IMR-90 (cell line): Measurements from ENCODE around the gene SSTR4. TPM values are rescaled to one million over a fixed set of nuclear protein-coding genes. Genes with fewer than 3 reads are reported as not detected.

Source experiments
- ATAC-seq: fragments of 200-7000 bp; cut with Tn5 transposase; 2 replicates; pipeline ENCODE4 v1.9.1; 2020; ENCODE audit warnings: low read depth, mild to moderate bottlenecking, moderate library complexity
- BruUV-seq: library from RNA; stranded (reverse); fragments of 400-500 nt; replicated peaks from 2 replicates; lab custom pipeline; 2021; lab: Mats Ljungman, UMichigan
- CTCF ChIA-PET: fragments of 300-600 bp; formaldehyde crosslinking; extraction: SDS; loops from one replicate; lab custom pipeline; 2021; ENCODE audit warnings: antibody characterized with exemption; lab: Yijun Ruan, JAX
- POLR2A ChIA-PET: fragments of 300-600 bp; sonication (Branson Sonifier 250); formaldehyde crosslinking; loops from one replicate; lab custom pipeline; 2022; ENCODE audit warnings: antibody characterized with exemption; ENCODE audit not compliant: unreplicated experiment; lab: Charles Lee
- DNase-seq: peaks from one replicate; pipeline ENCODE4 v3.0.0; 2013
- H2AFZ ChIP-seq: replicated peaks from 2 replicates; pipeline ENCODE3; 2013; ENCODE audit warnings: low read length, mild to moderate bottlenecking; ENCODE audit not compliant: poor library complexity
- H2AK5ac ChIP-seq: 2 replicates; pipeline ENCODE4 v1.6.1; 2013; ENCODE audit warnings: low read depth, low read length, inconsistent platforms
- H2AK9ac ChIP-seq: replicated peaks from 2 replicates; pipeline ENCODE3; 2013; ENCODE audit warnings: mild to moderate bottlenecking, low read depth, low read length, moderate library complexity; ENCODE audit not compliant: poor library complexity
- H2BK120ac ChIP-seq: 2 replicates; pipeline ENCODE4 v1.6.1; 2013; ENCODE audit warnings: low read depth, low read length, inconsistent platforms
- H2BK15ac ChIP-seq: 3 replicates; pipeline ENCODE4 v1.6.1; 2013; ENCODE audit warnings: low read depth, low read length, inconsistent platforms
- H2BK20ac ChIP-seq: 2 replicates; pipeline ENCODE4 v1.6.1; 2013; ENCODE audit warnings: low read depth, mild to moderate bottlenecking, inconsistent platforms, low read length, moderate library complexity
- H2BK5ac ChIP-seq: 2 replicates; pipeline ENCODE4 v1.6.1; 2013; ENCODE audit warnings: mild to moderate bottlenecking, low read depth, low read length, inconsistent platforms; ENCODE audit not compliant: poor library complexity, severe bottlenecking
- H3K14ac ChIP-seq: replicated peaks from 2 replicates; pipeline ENCODE4 v1.6.1; 2013; ENCODE audit warnings: low read depth, low read length, inconsistent platforms
- H3K18ac ChIP-seq: 2 replicates; pipeline ENCODE4 v1.6.1; 2013; ENCODE audit warnings: low read depth, low read length, control low read depth
- H3K23ac ChIP-seq: 2 replicates; pipeline ENCODE4 v1.6.1; 2013; ENCODE audit warnings: low read depth, low read length, inconsistent platforms
- H3K27ac ChIP-seq: 2 replicates; pipeline ENCODE4 v1.5.1; 2013; ENCODE audit warnings: mild to moderate bottlenecking, control low read depth, low read length; ENCODE audit not compliant: insufficient read depth
- H3K27me3 ChIP-seq: 2 replicates; pipeline ENCODE4 v1.6.1; 2013; ENCODE audit warnings: low read length; ENCODE audit not compliant: control insufficient read depth, insufficient read depth
- H3K36me3 ChIP-seq: 2 replicates; pipeline ENCODE4 v1.6.1; 2013; ENCODE audit warnings: low read length, mixed read lengths; ENCODE audit not compliant: control insufficient read depth, insufficient read depth
- H3K4ac ChIP-seq: 2 replicates; pipeline ENCODE4 v1.6.1; 2013; ENCODE audit warnings: low read depth, low read length, inconsistent platforms
- H3K4me1 ChIP-seq: 2 replicates; pipeline ENCODE4 v1.6.1; 2013; ENCODE audit warnings: low read length, mixed read lengths; ENCODE audit not compliant: control insufficient read depth, insufficient read depth
- H3K4me2 ChIP-seq: 2 replicates; pipeline ENCODE4 v1.6.1; 2013; ENCODE audit warnings: low read depth, mild to moderate bottlenecking, control low read depth, low read length, moderate library complexity
- H3K4me3 ChIP-seq: 2 replicates; pipeline ENCODE4 v1.5.1; 2013; ENCODE audit warnings: low read depth, mild to moderate bottlenecking, control low read depth, low read length, moderate library complexity; ENCODE audit not compliant: insufficient read depth
- H3K56ac ChIP-seq: 2 replicates; pipeline ENCODE4 v1.6.1; 2013; ENCODE audit warnings: low read length, inconsistent platforms; ENCODE audit not compliant: insufficient read depth; ENCODE audit errors: extremely low read depth
- H3K79me1 ChIP-seq, 2 experiments: 2 replicates each; pipeline ENCODE4 v1.6.1; 2013; ENCODE audit warnings: low read length in 2 of 2, inconsistent platforms in 1 of 2, low read depth in 1 of 2
- H3K9ac ChIP-seq: 2 replicates; pipeline ENCODE4 v1.6.1; 2013; ENCODE audit warnings: low read depth, low read length, control low read depth
- H3K9me1 ChIP-seq: 2 replicates; pipeline ENCODE4 v1.6.1; 2013; ENCODE audit warnings: low read length, inconsistent platforms; ENCODE audit not compliant: insufficient read depth
- H3K9me3 ChIP-seq: 2 replicates; pipeline ENCODE4 v1.6.1; 2013; ENCODE audit warnings: low read length; ENCODE audit not compliant: control insufficient read depth, insufficient read depth
- H4K20me1 ChIP-seq: 2 replicates; pipeline ENCODE4 v1.6.1; 2013; ENCODE audit warnings: low read length, inconsistent platforms; ENCODE audit not compliant: insufficient read depth
- H4K5ac ChIP-seq: 2 replicates; pipeline ENCODE4 v1.6.1; 2013; ENCODE audit warnings: mild to moderate bottlenecking, low read depth, low read length, control low read depth
- H4K8ac ChIP-seq, 2 experiments: 2 replicates each; pipeline ENCODE4 v1.6.1; 2013; ENCODE audit warnings: low read depth in 2 of 2, low read length in 2 of 2, control low read depth in 1 of 2, inconsistent platforms in 1 of 2
- H4K91ac ChIP-seq: 2 replicates; pipeline ENCODE4 v1.6.1; 2013; ENCODE audit warnings: low read depth, low read length, inconsistent platforms; ENCODE audit not compliant: insufficient read depth
- CTCF ChIP-seq: conservative IDR thresholded peaks from 2 replicates; pipeline ENCODE4 v1.5.1; 2012; ENCODE audit warnings: mild to moderate bottlenecking, low read depth, low read length, improper control_type of control experiment
- FOS ChIP-seq: fragments of 150-350 bp; IDR thresholded peaks from 2 replicates; pipeline ENCODE4 v1.6.1; 2016; ENCODE audit warnings: low read depth, low read length
- MXI1 ChIP-seq: IDR thresholded peaks from 2 replicates; pipeline ENCODE4 v1.6.1; 2012; ENCODE audit warnings: low read depth, mild to moderate bottlenecking, low read length, moderate library complexity, borderline replicate concordance
- NFE2L2 ChIP-seq: fragments of 150-350 bp; IDR thresholded peaks from 2 replicates; pipeline ENCODE4 v1.6.1; 2016; ENCODE audit warnings: low read depth, mild to moderate bottlenecking, low read length
- POLR2A ChIP-seq: IDR thresholded peaks from 2 replicates; pipeline ENCODE4 v1.6.1; 2012; ENCODE audit warnings: mild to moderate bottlenecking, low read depth, low read length
- RCOR1 ChIP-seq: IDR thresholded peaks from 2 replicates; pipeline ENCODE4 v1.6.1; 2012; ENCODE audit warnings: mild to moderate bottlenecking, low read length, improper control_type of control experiment; ENCODE audit not compliant: insufficient replicate concordance
- USF2 ChIP-seq: fragments of 150-350 bp; IDR thresholded peaks from 2 replicates; pipeline ENCODE4 v1.6.1; 2017; ENCODE audit warnings: mild to moderate bottlenecking, antibody characterized with exemption, low read length, low read depth
- WGBS, 2 experiments: methylation state at CpG; one replicate each; pipeline versions ENCODE4 v1.1.5 to v1.1.7; 2013; ENCODE audit warnings: missing lambda C conversion rate in 2 of 2; ENCODE audit not compliant: insufficient read length in 1 of 2; ENCODE audit errors: extremely low coverage in 2 of 2; 5-methylcytosine and 5-hydroxymethylcytosine counted together
- dilution Hi-C: fragments of 300-500 bp; cut with HindIII; formaldehyde crosslinking; loops from one replicate; pipeline ENCODE4 v1.14.3; 2018; ENCODE audit warnings: low sequenced_read_pairs; ENCODE audit not compliant: unreplicated experiment
- in situ Hi-C: fragments of 300-500 bp; cut with MboI; formaldehyde crosslinking; loops from 3 replicates; pipeline ENCODE4 v1.14.3; 2019; ENCODE audit warnings: low sequenced_read_pairs, inconsistent platforms, mixed read lengths
- intact Hi-C: fragments of 100-400 bp; cut with micrococcal nuclease; formaldehyde crosslinking; loops from 2 replicates; pipeline ENCODE4 v1.10.0; 2022
- polyA plus RNA-seq, 3 experiments: library from polyadenylated mRNA; depleted of rRNA; stranded (reverse); fragments of >200 nt; gene quantifications; 2 replicates each; pipeline ENCODE4 v1.2.3, GENCODE V29; 2012; ENCODE audit warnings: low replicate concordance in 1 of 3
- total RNA-seq: library from RNA; depleted of rRNA; stranded (reverse); fragments of >200 nt; gene quantifications from 2 replicates; pipeline ENCODE4 v1.2.3, GENCODE V29; 2012

SSTR4 gene
- total and polyA plus RNA-seq, 2 of the 4 experiments (the other 2 are of a cell fraction), result not detected

- DNase-seq, result no peak
- Histone ChIP-seq H3K9me3 (no peaks in the 10 kb centered on the region), H4K91ac (no peak overlapping the region), H3K36me3 (no peaks in the 10 kb centered on the region), H2AK9ac (no peak overlapping the region), H2BK20ac (no peak overlapping the region), H3K4me1 (no peaks in the 10 kb centered on the region), H3K79me1 (no peaks in the 10 kb centered on the region), H3K9ac (no peak overlapping the region), H3K27ac (no peak overlapping the region), H3K18ac (no peak overlapping the region), H3K56ac (no peak overlapping the region), H2AFZ (no peak overlapping the region), H3K4me2 (no peak overlapping the region), H2BK15ac (no peak overlapping the region), H3K9me1 (no peaks in the 10 kb centered on the region), H2BK120ac (no peak overlapping the region), H3K4ac (no peak overlapping the region), H2BK5ac (no peak overlapping the region), H3K14ac (no peak overlapping the region), H2AK5ac (no peak overlapping the region), H3K4me3 (no peak overlapping the region), H4K5ac (no peak overlapping the region), H4K8ac (no peak overlapping the region), H3K23ac (no peak overlapping the region), H3K27me3 (peaks cover 4% of the 10 kb centered on the region), H4K20me1 (no peaks in the 10 kb centered on the region)
- ATAC-seq, result no peak
- dilution Hi-C loops (no loop called here), intact Hi-C loops (no loop called here), in situ Hi-C loops (no loop called here)
- ChIA-PET POLR2A (no interaction called here), CTCF (interaction anchor here (0.6 kb wide), 1 partner anchor 550 kb away, joined by 3 read pairs; no protein-coding TSS in a partner anchor)
- TF ChIP-seq NFE2L2 (no peak), CTCF (no peak), FOS (no peak), POLR2A (no peak), USF2 (no peak), RCOR1 (no peak), MXI1 (no peak)
- no TSS peak for BruUV-seq
- WGBS, 2 experiments, result no CpG with 5 or more reads among the region's 1 CpG
These were observed 32.0 kb upstream of the SSTR4 start for GRCh38 chr20:23003077-23003635.
